PC-3 (cell line): ENCODE data around the gene NRIP1. TPM values are rescaled to one million over a fixed set of nuclear protein-coding genes. Genes with fewer than 3 reads are reported as not detected.

ENCODE experiments used
- ATAC-seq: fragments of 200-7000 bp; cut with Tn5 transposase; 2 replicates; pipeline ENCODE4 v1.9.1; 2020; ENCODE audit warnings: mild to moderate bottlenecking, moderate library complexity
- BruUV-seq: library from RNA; stranded (reverse); fragments of 400-500 nt; replicated peaks from 2 replicates; lab custom pipeline; 2021; lab: Mats Ljungman, UMichigan
- CTCF ChIA-PET: fragments of 300-600 bp; sonication (Branson Sonifier 250); formaldehyde crosslinking; loops from one replicate; lab custom pipeline; 2022; ENCODE audit warnings: antibody characterized with exemption; lab: Charles Lee
- POLR2A ChIA-PET: fragments of 300-600 bp; sonication (Branson Sonifier 250); formaldehyde crosslinking; loops from one replicate; lab custom pipeline; 2022; ENCODE audit warnings: antibody characterized with exemption; ENCODE audit not compliant: unreplicated experiment; lab: Charles Lee
- DNase-seq: peaks from one replicate; pipeline ENCODE4 v3.0.0-alpha.2; 2015
- H2AFZ ChIP-seq: fragments of 300-600 bp; sonication (generic); 2 replicates; pipeline ENCODE4 v1.6.0; 2016; ENCODE audit warnings: antibody characterized with exemption, low read length
- H3F3A ChIP-seq: fragments of 300-600 bp; sonication (generic); one replicate; pipeline ENCODE4 v1.6.0; 2017; ENCODE audit warnings: antibody characterized with exemption, low read length, control low read depth, mild to moderate bottlenecking; ENCODE audit not compliant: unreplicated experiment
- H3K27ac ChIP-seq: fragments of 300-600 bp; sonication (generic); 2 replicates; pipeline ENCODE4 v1.5.1; 2016; ENCODE audit warnings: mild to moderate bottlenecking, low read length
- H3K27me3 ChIP-seq: fragments of 300-600 bp; sonication (generic); 2 replicates; pipeline ENCODE4 v1.6.1; 2016; ENCODE audit warnings: low read length, mixed read lengths
- H3K36me3 ChIP-seq: fragments of 300-600 bp; sonication (generic); 2 replicates; pipeline ENCODE4 v1.6.1; 2016; ENCODE audit warnings: low read depth, mixed run types, low read length, mixed read lengths
- H3K4me1 ChIP-seq: fragments of 300-600 bp; sonication (generic); 2 replicates; pipeline ENCODE4 v1.5.1; 2016; ENCODE audit warnings: low read length; ENCODE audit not compliant: insufficient read depth
- H3K4me2 ChIP-seq: fragments of 300-600 bp; sonication (generic); 2 replicates; pipeline ENCODE4 v1.6.0; 2016; ENCODE audit warnings: low read length
- H3K4me3 ChIP-seq: fragments of 300-600 bp; sonication (generic); 2 replicates; pipeline ENCODE4 v1.5.1; 2016; ENCODE audit warnings: mild to moderate bottlenecking, low read length, mixed read lengths
- H3K79me2 ChIP-seq: fragments of 300-600 bp; sonication (generic); 2 replicates; pipeline ENCODE4 v1.6.1; 2017; ENCODE audit warnings: low read length, mixed read lengths
- H3K9ac ChIP-seq: fragments of 300-600 bp; sonication (generic); 2 replicates; pipeline ENCODE4 v1.6.0; 2016; ENCODE audit warnings: mild to moderate bottlenecking, low read length
- H3K9me2 ChIP-seq: fragments of 300-600 bp; sonication (generic); replicated peaks from 2 replicates; pipeline ENCODE4 v1.6.1; 2016; ENCODE audit warnings: mixed run types, low read length, mixed read lengths
- H3K9me3 ChIP-seq: fragments of 300-600 bp; sonication (generic); 2 replicates; pipeline ENCODE4 v1.6.1; 2016; ENCODE audit warnings: low read length, mixed read lengths
- H4K20me1 ChIP-seq: fragments of 300-600 bp; sonication (generic); 2 replicates; pipeline ENCODE4 v1.6.1; 2016; ENCODE audit warnings: low read length, mixed read lengths
- EZH2 ChIP-seq: fragments of 300-600 bp; sonication (generic); IDR thresholded peaks from one replicate; pipeline ENCODE4 v1.6.1; 2017; ENCODE audit warnings: antibody characterized with exemption, mild to moderate bottlenecking, low read length; ENCODE audit not compliant: unreplicated experiment
- EZH2phosphoT487 ChIP-seq: fragments of 300-600 bp; sonication (generic); IDR thresholded peaks from 2 replicates; pipeline ENCODE4 v1.6.1; 2018; ENCODE audit warnings: mild to moderate bottlenecking, antibody characterized with exemption, low read length, borderline replicate concordance
- intact Hi-C: fragments of 100-400 bp; cut with micrococcal nuclease; formaldehyde crosslinking; loops from 2 replicates; pipeline ENCODE4 v1.9.0; 2023
- total RNA-seq: library from RNA; depleted of rRNA; stranded (reverse); fragments of >200 nt; gene quantifications from 2 replicates; pipeline ENCODE4 v1.2.3, GENCODE V29; 2014
- TF ChIP-seq, protein P1 (sequence below): fragments of 300-600 bp; sonication (generic); conservative IDR thresholded peaks from 2 replicates; pipeline ENCODE4 v1.5.1; 2017; ENCODE audit warnings: antibody characterized with exemption, low read depth, mild to moderate bottlenecking, low read length

NRIP1 gene
- total RNA-seq, 1 experiment from 2014 or later: 69.2 TPM

DNA sequence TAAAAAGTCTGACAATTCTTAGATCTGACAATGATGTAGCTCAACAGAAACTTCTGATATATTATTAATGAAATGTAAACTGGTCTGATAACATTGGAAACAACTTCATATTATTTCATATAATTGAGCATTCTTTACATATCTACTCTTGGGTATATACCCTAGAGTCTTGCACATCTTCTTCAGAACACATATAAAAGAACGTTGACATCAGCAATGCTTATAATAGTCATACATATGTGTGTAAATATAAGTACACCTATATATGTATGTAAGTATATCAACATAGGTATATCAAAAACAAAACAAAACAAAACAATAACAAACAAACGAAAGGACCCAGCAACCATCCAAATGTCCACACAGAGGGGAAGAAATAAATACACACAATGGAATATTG is 38.4 kb downstream of the NRIP1 start:
- ATAC-seq: no peak
- Histone ChIP-seq H3K27me3 (no peaks in the 10 kb centered on the region), H3K4me3 (no peak overlapping the region), H3K9ac (no peak overlapping the region), H3K9me3 (no peaks in the 10 kb centered on the region), H3K79me2 (peaks cover 97% of the 10 kb centered on the region), H3K4me2 (no peak overlapping the region), H3K9me2 (no peaks in the 10 kb centered on the region), H3F3A (no peaks in the 10 kb centered on the region), H3K27ac (no peak overlapping the region), H2AFZ (no peak overlapping the region), H3K36me3 (peaks cover 28% of the 10 kb centered on the region), H4K20me1 (peaks cover 53% of the 10 kb centered on the region), H3K4me1 (peaks cover 7% of the 10 kb centered on the region; the same call in 1 of the 2 replicates)
- TF ChIP-seq, protein P1, sequence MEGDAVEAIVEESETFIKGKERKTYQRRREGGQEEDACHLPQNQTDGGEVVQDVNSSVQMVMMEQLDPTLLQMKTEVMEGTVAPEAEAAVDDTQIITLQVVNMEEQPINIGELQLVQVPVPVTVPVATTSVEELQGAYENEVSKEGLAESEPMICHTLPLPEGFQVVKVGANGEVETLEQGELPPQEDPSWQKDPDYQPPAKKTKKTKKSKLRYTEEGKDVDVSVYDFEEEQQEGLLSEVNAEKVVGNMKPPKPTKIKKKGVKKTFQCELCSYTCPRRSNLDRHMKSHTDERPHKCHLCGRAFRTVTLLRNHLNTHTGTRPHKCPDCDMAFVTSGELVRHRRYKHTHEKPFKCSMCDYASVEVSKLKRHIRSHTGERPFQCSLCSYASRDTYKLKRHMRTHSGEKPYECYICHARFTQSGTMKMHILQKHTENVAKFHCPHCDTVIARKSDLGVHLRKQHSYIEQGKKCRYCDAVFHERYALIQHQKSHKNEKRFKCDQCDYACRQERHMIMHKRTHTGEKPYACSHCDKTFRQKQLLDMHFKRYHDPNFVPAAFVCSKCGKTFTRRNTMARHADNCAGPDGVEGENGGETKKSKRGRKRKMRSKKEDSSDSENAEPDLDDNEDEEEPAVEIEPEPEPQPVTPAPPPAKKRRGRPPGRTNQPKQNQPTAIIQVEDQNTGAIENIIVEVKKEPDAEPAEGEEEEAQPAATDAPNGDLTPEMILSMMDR: no peak
- TF ChIP-seq EZH2: no peak
- CTCF ChIA-PET: no interaction called here
- no TSS peak for BruUV-seq
- no peak for DNase-seq
- intact Hi-C loops: no loop called here
- POLR2A ChIA-PET: no interaction called here

DNA sequence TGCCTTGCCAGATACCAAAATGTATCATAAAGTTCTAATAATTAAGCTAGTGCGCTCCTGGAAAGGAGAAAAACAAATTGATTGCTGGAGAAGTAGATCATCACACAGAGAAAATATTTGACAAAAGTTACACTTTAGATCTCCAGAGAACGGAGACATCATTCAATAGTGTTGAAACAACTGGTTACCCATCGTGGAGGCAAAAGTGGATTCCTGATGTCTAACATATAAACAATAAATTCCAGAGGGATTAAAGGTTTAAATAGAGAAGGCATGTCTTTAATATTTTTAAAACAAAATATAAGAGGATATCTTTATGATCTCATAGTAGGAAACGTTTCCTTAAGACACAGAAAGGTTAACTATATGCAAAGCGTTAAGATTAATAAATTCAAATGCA is 41.0 kb downstream of the NRIP1 start:
- Histone ChIP-seq H3K9me3 (no peaks in the 10 kb centered on the region), H3K4me1 (peaks cover 7% of the 10 kb centered on the region; the same call in 1 of the 2 replicates), H3K4me3 (no peak overlapping the region), H3K9me2 (no peaks in the 10 kb centered on the region), H3F3A (no peaks in the 10 kb centered on the region), H2AFZ (no peak overlapping the region), H3K79me2 (peaks cover 100% of the 10 kb centered on the region), H4K20me1 (peaks cover 51% of the 10 kb centered on the region), H3K4me2 (0 out of 2 replicates have a peak overlapping the region, but pooled peaks have one; percentile 12), H3K9ac (no peak overlapping the region), H3K27ac (peak overlapping the region; percentile 22; the same call in 1 of the 2 replicates), H3K36me3 (peaks cover 21% of the 10 kb centered on the region), H3K27me3 (no peaks in the 10 kb centered on the region)
- TF ChIP-seq, protein P1: no peak
- TF ChIP-seq EZH2phosphoT487 (no peak), EZH2 (no peak)
- ATAC-seq (peak; percentile 10; the same call in 1 of the 2 replicates), DNase-seq (no peak)
- CTCF ChIA-PET: no interaction called here
- POLR2A ChIA-PET: no interaction called here
- intact Hi-C loops: loop anchor here (5.0 kb wide), 1 partner anchor 34 kb away; no protein-coding TSS in a partner anchor
- BruUV-seq: no TSS peak

DNA sequence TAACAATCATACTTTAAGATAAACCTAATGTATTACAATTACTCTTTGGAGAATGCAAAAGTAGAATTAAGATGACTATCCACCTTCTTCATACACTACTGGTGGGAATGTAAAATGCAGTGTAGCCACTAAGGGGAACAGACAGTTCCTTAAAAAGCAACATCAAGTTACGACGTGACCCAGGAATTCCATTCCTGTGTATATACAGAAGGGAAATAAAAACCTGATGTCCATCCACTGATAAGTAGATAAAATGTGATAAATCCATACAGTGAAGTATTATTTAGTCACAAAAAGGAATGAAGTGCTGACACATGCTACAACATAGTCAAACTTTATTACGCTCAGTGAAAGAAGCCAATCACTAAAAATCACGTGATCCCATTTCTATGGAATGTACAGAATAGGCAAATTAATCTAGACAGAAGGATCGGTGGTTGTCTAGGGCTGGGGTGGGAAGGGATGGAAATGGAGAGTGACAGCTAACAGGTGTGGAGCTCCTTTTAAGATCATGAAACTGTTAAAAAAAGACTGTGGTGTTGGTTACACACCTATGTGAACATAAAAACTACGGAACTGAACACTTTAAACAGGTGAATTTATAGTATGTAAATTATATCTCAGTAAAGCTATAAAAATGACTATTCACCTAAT is 42.1 kb downstream of the NRIP1 start:
- ChIA-PET CTCF (no interaction called here), POLR2A (no interaction called here)
- no TSS peak for BruUV-seq
- Histone ChIP-seq H3K9ac (no peak overlapping the region), H3K4me3 (no peak overlapping the region), H3K9me3 (no peaks in the 10 kb centered on the region), H3K36me3 (peaks cover 21% of the 10 kb centered on the region), H3K79me2 (peaks cover 100% of the 10 kb centered on the region), H3K27me3 (no peaks in the 10 kb centered on the region), H3K4me2 (no peak overlapping the region), H3F3A (no peaks in the 10 kb centered on the region), H3K9me2 (no peaks in the 10 kb centered on the region), H3K4me1 (peaks cover 7% of the 10 kb centered on the region; the same call in 1 of the 2 replicates), H2AFZ (no peak overlapping the region), H3K27ac (no peak overlapping the region), H4K20me1 (peaks cover 50% of the 10 kb centered on the region)
- ATAC-seq (no peak), DNase-seq (no peak)
- TF ChIP-seq, protein P1: no peak
- TF ChIP-seq EZH2phosphoT487: no peak
- no peak for TF ChIP-seq EZH2
- intact Hi-C loops: loop anchor here (5.0 kb wide), 1 partner anchor 35 kb away; no protein-coding TSS in a partner anchor
